Measurements from ENCODE around the gene KEAP1.
"Not testable (repeated sequence)": the region's sequence is repeated elsewhere in the genome, so short reads cannot be mapped to it uniquely, and the experiment has no call there.

The KEAP1 gene

GRCh38 chr19:10503002-10503789, at the start of gene KEAP1:
Gene KEAP1, minus strand, starts transcription at chr19:10503356. Its CDS starts 3,323 bp downstream, at chr19:10500033.
- intact Hi-C loops (cut with DNase I) = loop anchor here (5.0 to 10.0 kb wide), 2 partner anchors 64 to 152 kb away; partner anchors contain the start of genes CDKN2D, ILF3 and KRI1
- DNase-seq = peak in 7 of 10 donors; percentile 16 to 89 (median 44)

- intact Hi-C loops (cut with DNase I) = no loop called here
- peak in 2 of 10 donors; percentile 32 to 80 for DNase-seq
Observed at GRCh38 chr19:10552510-10553053, 49.4 kb upstream of the KEAP1 start.

GRCh38 chr19:10551698-10552301, 48.6 kb upstream of the KEAP1 start:
- peak in 1 of 10 donors; percentile 47 for DNase-seq
- intact Hi-C loops (cut with DNase I) = no loop called here

GRCh38 chr19:10551006-10551405, 47.9 kb upstream of the KEAP1 start:
- intact Hi-C loops (cut with DNase I); DNase-seq: not testable (repeated sequence)

GRCh38 chr19:10550336-10550735, 47.2 kb upstream of the KEAP1 start:
- no peak for DNase-seq
- intact Hi-C loops (cut with DNase I) = no loop called here

GRCh38 chr19:10549733-10550132, 46.6 kb upstream of the KEAP1 start:
- intact Hi-C loops (cut with DNase I) = no loop called here
- DNase-seq = no peak

- peak in 1 of 10 donors; percentile 33 for DNase-seq
- intact Hi-C loops (cut with DNase I) = no loop called here
Observed at GRCh38 chr19:10548746-10549276, 45.7 kb upstream of the KEAP1 start.

GRCh38 chr19:10546817-10547216, 43.7 kb upstream of the KEAP1 start:
- intact Hi-C loops (cut with DNase I) = no loop called here
- no peak for DNase-seq

- no peak for DNase-seq
- intact Hi-C loops (cut with DNase I) = no loop called here
Observed at GRCh38 chr19:10544753-10545251, 41.6 kb upstream of the KEAP1 start.

- DNase-seq = no peak
- intact Hi-C loops (cut with DNase I) = no loop called here
Observed at GRCh38 chr19:10544242-10544752, 41.1 kb upstream of the KEAP1 start.

- intact Hi-C loops (cut with DNase I) = no loop called here
- peak; percentile 62 to 96 (median 80) for DNase-seq
Observed at GRCh38 chr19:10543420-10544241, 40.5 kb upstream of the KEAP1 start, which contains the start of gene ATG4D. Gene ATG4D, plus strand, starts transcription at chr19:10543904. Its CDS starts 187 bp downstream, at chr19:10544091.

- intact Hi-C loops (cut with DNase I) = no loop called here
- DNase-seq = no peak
Observed at GRCh38 chr19:10543059-10543419, 39.9 kb upstream of the KEAP1 start.

GRCh38 chr19:10539016-10539415, 35.9 kb upstream of the KEAP1 start:
- intact Hi-C loops (cut with DNase I) = not testable (repeated sequence)

GRCh38 chr19:10538204-10538983, 35.2 kb upstream of the KEAP1 start:
- no peak for DNase-seq
- intact Hi-C loops (cut with DNase I) = no loop called here

More at GRCh38 chr19:10539016-10539415, 35.9 kb upstream of the KEAP1 start:
- not testable (repeated sequence) for DNase-seq

- no peak for DNase-seq
- intact Hi-C loops (cut with DNase I) = no loop called here
Observed at GRCh38 chr19:10537668-10538067, 34.5 kb upstream of the KEAP1 start.

GRCh38 chr19:10535613-10536012, 32.5 kb upstream of the KEAP1 start:
- DNase-seq = no peak
- intact Hi-C loops (cut with DNase I) = no loop called here

- DNase-seq = no peak
- intact Hi-C loops (cut with DNase I) = no loop called here
Observed at GRCh38 chr19:10533646-10534386, 30.7 kb upstream of the KEAP1 start.

GRCh38 chr19:10532457-10532856, 29.3 kb upstream of the KEAP1 start:
- intact Hi-C loops (cut with DNase I) = no loop called here
- DNase-seq = no peak

Measured in posterior cingulate gyrus (tissue), 11 donors.